GM12878 (cell line): ENCODE results near the gene ELAC1. TPM values are rescaled to one million over a fixed set of nuclear protein-coding genes. Genes with fewer than 3 reads are reported as not detected.

Experiments
- ATAC-seq: fragments of 200-7000 bp; cut with Tn5 transposase; 3 replicates; pipeline ENCODE4 v1.9.1; 2020; ENCODE audit warnings: mild to moderate bottlenecking, moderate library complexity
- BruUV-seq: library from RNA; stranded (reverse); fragments of 400-500 nt; replicated peaks from 2 replicates; lab custom pipeline; 2021; lab: Mats Ljungman, UMichigan
- CTCF ChIA-PET: fragments of 300-600 bp; sonication (Branson Sonifier 250); formaldehyde crosslinking; extraction: SDS; loops from one replicate; lab custom pipeline; 2021; ENCODE audit warnings: inconsistent platforms; lab: Yijun Ruan, JAX
- POLR2A ChIA-PET: fragments of 350-600 bp; formaldehyde crosslinking; extraction: SDS; loops from one replicate; lab custom pipeline; 2021; ENCODE audit warnings: inconsistent platforms; lab: Charles Lee
- RAD21 ChIA-PET: fragments of 300-600 bp; sonication (Branson Sonifier 250); formaldehyde crosslinking; loops from one replicate; lab custom pipeline; 2023; ENCODE audit warnings: antibody characterized with exemption; ENCODE audit not compliant: unreplicated experiment; lab: Charles Lee
- SMC1A ChIA-PET: fragments of 300-600 bp; sonication (Branson Sonifier 250); formaldehyde crosslinking; loops from one replicate; lab custom pipeline; 2023; ENCODE audit not compliant: unreplicated experiment, uncharacterized antibody; lab: Charles Lee
- DNase-seq: peaks from one replicate; pipeline ENCODE4 v3.0.0-alpha.2; 2011; ENCODE audit warnings: low read depth, low spot score
- FAIRE-seq: peaks from 3 replicates; lab custom pipeline; 2011; peaks lifted over from hg19 to GRCh38; lab: Jason Lieb, UNC
- H2AFZ ChIP-seq: 2 replicates; pipeline ENCODE4 v1.6.0; 2011; ENCODE audit warnings: low read depth, low read length, control low read depth; ENCODE audit not compliant: control insufficient read depth
- H3K27ac ChIP-seq: 2 replicates; pipeline ENCODE4 v1.5.1; 2011; ENCODE audit warnings: control low read depth; ENCODE audit not compliant: control insufficient read depth, insufficient read depth
- H3K27me3 ChIP-seq, 2 experiments: replicated peaks in 1 of 2; 2 replicates each; pipeline versions ENCODE4 v1.6.0 to v1.6.1; 2011; ENCODE audit warnings: low read length in 1 of 2; ENCODE audit not compliant: control insufficient read depth in 2 of 2, insufficient read depth in 2 of 2
- H3K36me3 ChIP-seq, 2 experiments: 2 replicates each; pipeline ENCODE4 v1.5.1; 2011; ENCODE audit warnings: low read length in 1 of 2; ENCODE audit not compliant: control insufficient read depth in 2 of 2, insufficient read depth in 2 of 2
- H3K4me1 ChIP-seq: 2 replicates; pipeline ENCODE4 v1.6.1; 2011; ENCODE audit warnings: mild to moderate bottlenecking, low read length, moderate library complexity, mixed read lengths; ENCODE audit not compliant: control insufficient read depth, insufficient read depth
- H3K4me2 ChIP-seq: 2 replicates; pipeline ENCODE4 v1.6.0; 2011; ENCODE audit warnings: control low read depth; ENCODE audit not compliant: control insufficient read depth, insufficient read depth
- H3K4me3 ChIP-seq: fragments of 200-600 bp; sonication (generic); 2 replicates; pipeline ENCODE4 v1.5.1; 2016
- H3K79me2 ChIP-seq: 2 replicates; pipeline ENCODE4 v1.6.0; 2011; ENCODE audit warnings: low read length; ENCODE audit not compliant: control insufficient read depth, insufficient read depth
- H3K9ac ChIP-seq: 2 replicates; pipeline ENCODE4 v1.8.0; 2011; ENCODE audit warnings: low read length, control low read depth, mixed read lengths; ENCODE audit not compliant: control insufficient read depth, insufficient read depth
- H3K9me3 ChIP-seq: replicated peaks from 3 replicates; pipeline ENCODE4 v1.5.1; 2011; ENCODE audit warnings: mild to moderate bottlenecking, low read length; ENCODE audit not compliant: control insufficient read depth, insufficient read depth
- H4K20me1 ChIP-seq: 2 replicates; pipeline ENCODE4 v1.6.0; 2011; ENCODE audit not compliant: control insufficient read depth, insufficient read depth
- CHD1 ChIP-seq: IDR thresholded peaks from 2 replicates; pipeline ENCODE4 v1.6.1; 2012; ENCODE audit warnings: low read depth, low read length, improper control_type of control experiment
- EGR1 ChIP-seq, 2 experiments: IDR thresholded peaks; 1 replicate in 1 of 2; 2 replicates in 1 of 2; pipeline ENCODE4 v1.6.1; 2011 to 2012; ENCODE audit warnings: low read depth in 2 of 2, low read length in 2 of 2, borderline replicate concordance in 1 of 2, mild to moderate bottlenecking in 1 of 2, moderate library complexity in 1 of 2
- PML ChIP-seq: IDR thresholded peaks from 2 replicates; pipeline ENCODE4 v1.6.1; 2012; ENCODE audit warnings: low read length, inconsistent platforms
- RAD21 ChIP-seq: IDR thresholded peaks from 2 replicates; pipeline ENCODE4 v1.6.1; 2011; ENCODE audit warnings: mild to moderate bottlenecking, low read depth, low read length, moderate library complexity; ENCODE audit not compliant: insufficient read depth
- USF1 ChIP-seq: IDR thresholded peaks from 2 replicates; pipeline ENCODE4 v1.6.1; 2011; ENCODE audit warnings: borderline replicate concordance, low read depth, mild to moderate bottlenecking, moderate library complexity, mixed read lengths, low read length; ENCODE audit not compliant: insufficient read depth; ENCODE audit errors: extremely low read length
- WGBS: methylation state at CpG from one replicate; pipeline ENCODE4 v1.1.6; 2016; ENCODE audit warnings: low lambda C conversion rate; ENCODE audit not compliant: insufficient replicate concordance, insufficient coverage; ENCODE audit errors: missing lambda C conversion rate; 5-methylcytosine and 5-hydroxymethylcytosine counted together
- in situ Hi-C: fragments of 300-500 bp; cut with MboI; formaldehyde crosslinking; loops from 9 replicates; pipeline ENCODE4 v1.14.3; 2018; ENCODE audit warnings: mixed read lengths
- intact Hi-C: fragments of 100-400 bp; cut with micrococcal nuclease; formaldehyde crosslinking; loops from one replicate; pipeline ENCODE4 v1.14.2; 2022; ENCODE audit not compliant: unreplicated experiment
- polyA plus RNA-seq, 11 experiments: library from polyadenylated mRNA; depleted of rRNA in 4 of 11; unstranded in 6 of 11; stranded (reverse) in 5 of 11; fragments of >200 nt; fragmentation: Nextera tagmentation in 4 of 11; fragmentation: Illumina TruSeq in 1 of 11; extraction: Ambion mirVana in 4 of 11; extraction: Trizol in 1 of 11; gene quantifications; 1 replicate in 1 of 11; 2 replicates in 10 of 11; pipeline versions ENCODE4 v1.2.1 to v1.2.3, GENCODE V29; 2011 to 2016; ENCODE audit warnings: inconsistent platforms in 2 of 11, missing spikeins in 2 of 11, low read depth in 1 of 11
- total RNA-seq, 4 experiments: library from RNA; depleted of rRNA in 3 of 4; stranded (reverse); fragments of >200 nt in 3 of 4; fragmentation: Illumina TruSeq in 1 of 4; extraction: Trizol in 1 of 4; gene quantifications; 2 replicates each; pipeline versions ENCODE4 v1.2.1 to v1.2.3, GENCODE V29; 2013 to 2021
- TF ChIP-seq, protein P1 (sequence below): fragments of 450-650 bp; IDR thresholded peaks from 2 replicates; pipeline ENCODE4 v1.6.1; 2016; ENCODE audit warnings: mild to moderate bottlenecking
- TF ChIP-seq, protein P2 (sequence below): fragments of 450-650 bp; conservative IDR thresholded peaks from 2 replicates; pipeline ENCODE4 v1.6.1; 2017; ENCODE audit warnings: mild to moderate bottlenecking, moderate library complexity
- TF ChIP-seq, protein P3 (sequence below): fragments of 450-650 bp; IDR thresholded peaks from 2 replicates; pipeline ENCODE4 v1.6.1; 2017; ENCODE audit warnings: antibody characterized with exemption, mild to moderate bottlenecking, moderate library complexity

Gene ELAC1
- total and polyA plus RNA-seq, 10 of the 15 experiments (the other 5 are each of a cell fraction or from before 2014, with no cell fraction given) = 4.9 to 23.0 (median 9.8) TPM

DNA sequence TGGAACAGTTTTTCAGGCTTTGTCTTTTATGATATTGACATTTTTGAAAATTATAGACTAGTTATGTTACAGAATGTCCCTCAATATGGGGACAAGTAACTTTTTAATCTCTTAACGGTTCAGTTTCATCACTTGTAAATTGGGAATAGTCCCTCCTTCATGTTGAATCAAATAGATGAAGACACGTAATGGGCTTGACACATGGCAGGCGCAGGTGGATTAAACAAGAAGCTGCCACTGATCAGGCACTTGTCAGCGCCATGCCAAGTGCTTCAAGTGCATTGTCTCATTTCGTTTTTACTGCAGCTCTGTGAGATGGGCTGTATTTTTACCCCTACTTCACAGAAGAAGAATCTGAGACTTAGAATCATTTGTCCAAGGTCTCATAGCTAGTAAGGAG is 52.7 kb downstream of the ELAC1 start (continued):
- TF ChIP-seq, protein P1, sequence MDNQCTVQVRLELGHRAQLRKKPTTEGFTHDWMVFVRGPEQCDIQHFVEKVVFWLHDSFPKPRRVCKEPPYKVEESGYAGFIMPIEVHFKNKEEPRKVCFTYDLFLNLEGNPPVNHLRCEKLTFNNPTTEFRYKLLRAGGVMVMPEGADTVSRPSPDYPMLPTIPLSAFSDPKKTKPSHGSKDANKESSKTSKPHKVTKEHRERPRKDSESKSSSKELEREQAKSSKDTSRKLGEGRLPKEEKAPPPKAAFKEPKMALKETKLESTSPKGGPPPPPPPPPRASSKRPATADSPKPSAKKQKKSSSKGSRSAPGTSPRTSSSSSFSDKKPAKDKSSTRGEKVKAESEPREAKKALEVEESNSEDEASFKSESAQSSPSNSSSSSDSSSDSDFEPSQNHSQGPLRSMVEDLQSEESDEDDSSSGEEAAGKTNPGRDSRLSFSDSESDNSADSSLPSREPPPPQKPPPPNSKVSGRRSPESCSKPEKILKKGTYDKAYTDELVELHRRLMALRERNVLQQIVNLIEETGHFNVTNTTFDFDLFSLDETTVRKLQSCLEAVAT = no peak

- in situ Hi-C loops = no loop called here
- DNase-seq (no peak), FAIRE-seq (no peak), ATAC-seq (no peak)
- Histone ChIP-seq H3K27ac (no peak overlapping the region), H3K9ac (no peak overlapping the region), H2AFZ (no peak overlapping the region), H3K9me3 (no peaks in the 10 kb centered on the region), H3K27me3 (no peaks in the 10 kb centered on the region), H3K4me3 (no peak overlapping the region), H3K36me3 (no peaks in the 10 kb centered on the region), H4K20me1 (no peaks in the 10 kb centered on the region), H3K4me2 (no peak overlapping the region), H3K4me1 (no peaks in the 10 kb centered on the region), H3K79me2 (no peaks in the 10 kb centered on the region)
- POLR2A ChIA-PET = no interaction called here
- RAD21 ChIA-PET = no interaction called here
- CTCF ChIA-PET = no interaction called here
- BruUV-seq = no TSS peak
- 89% methylated on average over 5 of the region's 5 CpGs for WGBS
- intact Hi-C loops = no loop called here
- TF ChIP-seq CHD1 = no peak
- no peak for TF ChIP-seq PML
- no peak for TF ChIP-seq RAD21
- TF ChIP-seq, protein P2, sequence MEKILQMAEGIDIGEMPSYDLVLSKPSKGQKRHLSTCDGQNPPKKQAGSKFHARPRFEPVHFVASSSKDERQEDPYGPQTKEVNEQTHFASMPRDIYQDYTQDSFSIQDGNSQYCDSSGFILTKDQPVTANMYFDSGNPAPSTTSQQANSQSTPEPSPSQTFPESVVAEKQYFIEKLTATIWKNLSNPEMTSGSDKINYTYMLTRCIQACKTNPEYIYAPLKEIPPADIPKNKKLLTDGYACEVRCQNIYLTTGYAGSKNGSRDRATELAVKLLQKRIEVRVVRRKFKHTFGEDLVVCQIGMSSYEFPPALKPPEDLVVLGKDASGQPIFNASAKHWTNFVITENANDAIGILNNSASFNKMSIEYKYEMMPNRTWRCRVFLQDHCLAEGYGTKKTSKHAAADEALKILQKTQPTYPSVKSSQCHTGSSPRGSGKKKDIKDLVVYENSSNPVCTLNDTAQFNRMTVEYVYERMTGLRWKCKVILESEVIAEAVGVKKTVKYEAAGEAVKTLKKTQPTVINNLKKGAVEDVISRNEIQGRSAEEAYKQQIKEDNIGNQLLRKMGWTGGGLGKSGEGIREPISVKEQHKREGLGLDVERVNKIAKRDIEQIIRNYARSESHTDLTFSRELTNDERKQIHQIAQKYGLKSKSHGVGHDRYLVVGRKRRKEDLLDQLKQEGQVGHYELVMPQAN = no peak
- TF ChIP-seq EGR1 (IDR thresholded peaks at IDR 0.05; ENCODE audit: borderline replicate concordance in 1 of 2, low read depth in 2 of 2, low read length in 2 of 2) = no peak
- TF ChIP-seq, protein P3, sequence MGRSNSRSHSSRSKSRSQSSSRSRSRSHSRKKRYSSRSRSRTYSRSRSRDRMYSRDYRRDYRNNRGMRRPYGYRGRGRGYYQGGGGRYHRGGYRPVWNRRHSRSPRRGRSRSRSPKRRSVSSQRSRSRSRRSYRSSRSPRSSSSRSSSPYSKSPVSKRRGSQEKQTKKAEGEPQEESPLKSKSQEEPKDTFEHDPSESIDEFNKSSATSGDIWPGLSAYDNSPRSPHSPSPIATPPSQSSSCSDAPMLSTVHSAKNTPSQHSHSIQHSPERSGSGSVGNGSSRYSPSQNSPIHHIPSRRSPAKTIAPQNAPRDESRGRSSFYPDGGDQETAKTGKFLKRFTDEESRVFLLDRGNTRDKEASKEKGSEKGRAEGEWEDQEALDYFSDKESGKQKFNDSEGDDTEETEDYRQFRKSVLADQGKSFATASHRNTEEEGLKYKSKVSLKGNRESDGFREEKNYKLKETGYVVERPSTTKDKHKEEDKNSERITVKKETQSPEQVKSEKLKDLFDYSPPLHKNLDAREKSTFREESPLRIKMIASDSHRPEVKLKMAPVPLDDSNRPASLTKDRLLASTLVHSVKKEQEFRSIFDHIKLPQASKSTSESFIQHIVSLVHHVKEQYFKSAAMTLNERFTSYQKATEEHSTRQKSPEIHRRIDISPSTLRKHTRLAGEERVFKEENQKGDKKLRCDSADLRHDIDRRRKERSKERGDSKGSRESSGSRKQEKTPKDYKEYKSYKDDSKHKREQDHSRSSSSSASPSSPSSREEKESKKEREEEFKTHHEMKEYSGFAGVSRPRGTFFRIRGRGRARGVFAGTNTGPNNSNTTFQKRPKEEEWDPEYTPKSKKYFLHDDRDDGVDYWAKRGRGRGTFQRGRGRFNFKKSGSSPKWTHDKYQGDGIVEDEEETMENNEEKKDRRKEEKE = no peak
- no peak for TF ChIP-seq USF1
- SMC1A ChIA-PET = interaction anchor here (1.6 kb wide), 1 partner anchor 12 kb away, joined by 5 read pairs; no protein-coding TSS in a partner anchor
Measured at GRCh38 chr18:51021226-51021965, 53.6 kb downstream of the ELAC1 start.
